MCF 10A (cell line): Measurements from ENCODE around the gene MRAS. TPM values are rescaled to one million over a fixed set of nuclear protein-coding genes. Genes with fewer than 3 reads are reported as not detected.

Source experiments
- BruUV-seq: library from RNA; stranded (reverse); fragments of 400-500 nt; replicated peaks from 2 replicates; lab custom pipeline; 2021; lab: Mats Ljungman, UMichigan
- CTCF ChIA-PET: fragments of 300-600 bp; sonication (Branson Sonifier 250); formaldehyde crosslinking; extraction: SDS; loops from one replicate; lab custom pipeline; 2021; ENCODE audit warnings: antibody characterized with exemption, inconsistent platforms; lab: Yijun Ruan, JAX
- POLR2A ChIA-PET: fragments of 300-600, 350-650 bp; sonication (Branson Sonifier 250); formaldehyde crosslinking; extraction: SDS; loops from one replicate; lab custom pipeline; 2020; ENCODE audit warnings: antibody characterized with exemption, inconsistent platforms; lab: Yijun Ruan, JAX
- DNase-seq: peaks from one replicate; pipeline ENCODE4 v3.0.0-alpha.2; 2018; ENCODE audit not compliant: unreplicated experiment
- H3K27ac Mint-ChIP-seq: one replicate; pipeline ENCODE4 v1.8.0; 2022; ENCODE audit warnings: mild to moderate bottlenecking, low read depth, mixed read lengths; ENCODE audit not compliant: unreplicated experiment
- H3K27me3 Mint-ChIP-seq: one replicate; pipeline ENCODE4 v1.8.0; 2022; ENCODE audit warnings: mixed read lengths; ENCODE audit not compliant: insufficient read depth, unreplicated experiment
- H3K36me3 Mint-ChIP-seq: one replicate; pipeline ENCODE4 v1.8.0; 2022; ENCODE audit warnings: mild to moderate bottlenecking, moderate library complexity, mixed read lengths; ENCODE audit not compliant: insufficient read depth, unreplicated experiment
- H3K4me1 Mint-ChIP-seq: one replicate; pipeline ENCODE4 v1.8.0; 2022; ENCODE audit warnings: mixed read lengths; ENCODE audit not compliant: insufficient read depth, unreplicated experiment
- H3K4me3 Mint-ChIP-seq: one replicate; pipeline ENCODE4 v1.8.0; 2022; ENCODE audit warnings: mild to moderate bottlenecking, moderate library complexity, mixed read lengths; ENCODE audit not compliant: unreplicated experiment
- H3K9me3 Mint-ChIP-seq: one replicate; pipeline ENCODE4 v1.8.0; 2022; ENCODE audit warnings: mixed read lengths; ENCODE audit not compliant: unreplicated experiment
- CTCF ChIP-seq: fragments of 200-600 bp; IDR thresholded peaks from one replicate; pipeline ENCODE4 v1.8.0; 2022; ENCODE audit warnings: antibody characterized with exemption, mild to moderate bottlenecking; ENCODE audit not compliant: unreplicated experiment
- intact Hi-C: fragments of 100-400 bp; cut with micrococcal nuclease; formaldehyde crosslinking; loops from 2 replicates; pipeline ENCODE4 v1.14.1; 2022
- total RNA-seq: library from RNA; stranded (reverse); gene quantifications from 2 replicates; pipeline ENCODE4 v1.2.3, GENCODE V29; 2022

The MRAS gene
- total RNA-seq, 1 experiment from 2014 or later = 5.2 TPM

- POLR2A ChIA-PET = interaction anchor here (0.6 to 1.5 kb wide), 5 partner anchors 8 to 1272 kb away, joined by 3 to 4 read pairs (median 3); no protein-coding TSS in a partner anchor
- intact Hi-C loops = no loop called here
- peaks cover 5% of the 10 kb centered on the region for H3K4me1 Mint-ChIP-seq
- no peaks in the 10 kb centered on the region for H3K36me3 Mint-ChIP-seq
- no peaks in the 10 kb centered on the region for H3K27me3 Mint-ChIP-seq
- no peaks in the 10 kb centered on the region for H3K9me3 Mint-ChIP-seq
- DNase-seq = no peak
- no peak overlapping the region for H3K4me3 Mint-ChIP-seq
- TF ChIP-seq CTCF = no peak
- BruUV-seq = no TSS peak
- no peak overlapping the region for H3K27ac Mint-ChIP-seq
- CTCF ChIA-PET = interaction anchor here (1.2 to 2.3 kb wide), 5 partner anchors 20 to 564 kb away, joined by 3 to 12 read pairs (median 6); partner anchors contain the start of gene NME9
Measured at GRCh38 chr3:138351151-138351550, 2.8 kb downstream of the MRAS start.

- Mint-ChIP-seq H3K27ac (no peak overlapping the region), H3K36me3 (no peaks in the 10 kb centered on the region), H3K4me3 (no peak overlapping the region), H3K27me3 (no peaks in the 10 kb centered on the region), H3K4me1 (peaks cover 4% of the 10 kb centered on the region), H3K9me3 (no peaks in the 10 kb centered on the region)
- intact Hi-C loops = no loop called here
- POLR2A ChIA-PET = interaction anchor here (1.2 to 1.5 kb wide), 2 partner anchors 18 to 29 kb away, joined by 3 to 4 read pairs; no protein-coding TSS in a partner anchor
- no peak for DNase-seq
- no peak for TF ChIP-seq CTCF
- CTCF ChIA-PET = interaction anchor here (1.2 to 2.3 kb wide), 2 partner anchors 21 to 563 kb away, joined by 3 to 10 read pairs; partner anchors contain the start of gene NME9
- BruUV-seq = no TSS peak
Measured at GRCh38 chr3:138351916-138352550, 3.7 kb downstream of the MRAS start.

DNA sequence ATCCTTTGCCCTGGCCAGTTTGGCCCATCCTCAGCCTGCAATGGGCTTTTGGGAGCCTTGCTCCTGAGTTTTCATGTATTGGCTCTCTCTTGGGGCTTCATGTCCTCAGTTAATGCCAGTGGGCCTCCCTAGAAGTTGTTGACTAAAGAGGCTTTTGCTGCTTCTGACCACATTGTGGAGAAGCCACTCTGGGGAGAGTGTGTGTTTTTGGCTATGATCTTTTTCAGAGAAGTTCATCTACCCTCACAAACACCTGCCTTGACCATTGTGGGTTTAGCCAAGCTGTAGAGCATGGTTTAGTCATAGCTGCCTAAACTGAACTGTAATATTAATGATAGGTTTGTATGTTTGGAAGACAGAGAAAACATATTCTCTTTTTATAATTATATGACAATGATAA lies 6.0 kb downstream of the MRAS start:
- POLR2A ChIA-PET = interaction anchor here (0.7 kb wide), 1 partner anchor 384 kb away, joined by 3 read pairs; no protein-coding TSS in a partner anchor
- Mint-ChIP-seq H3K27ac (no peak overlapping the region), H3K36me3 (no peaks in the 10 kb centered on the region), H3K27me3 (no peaks in the 10 kb centered on the region), H3K4me3 (no peak overlapping the region), H3K9me3 (no peaks in the 10 kb centered on the region), H3K4me1 (no peaks in the 10 kb centered on the region)
- intact Hi-C loops = no loop called here
- CTCF ChIA-PET = interaction anchor here (1.0 kb wide), 1 partner anchor 63 kb away, joined by 5 read pairs; no protein-coding TSS in a partner anchor
- no TSS peak for BruUV-seq
- TF ChIP-seq CTCF = no peak
- no peak for DNase-seq

DNA sequence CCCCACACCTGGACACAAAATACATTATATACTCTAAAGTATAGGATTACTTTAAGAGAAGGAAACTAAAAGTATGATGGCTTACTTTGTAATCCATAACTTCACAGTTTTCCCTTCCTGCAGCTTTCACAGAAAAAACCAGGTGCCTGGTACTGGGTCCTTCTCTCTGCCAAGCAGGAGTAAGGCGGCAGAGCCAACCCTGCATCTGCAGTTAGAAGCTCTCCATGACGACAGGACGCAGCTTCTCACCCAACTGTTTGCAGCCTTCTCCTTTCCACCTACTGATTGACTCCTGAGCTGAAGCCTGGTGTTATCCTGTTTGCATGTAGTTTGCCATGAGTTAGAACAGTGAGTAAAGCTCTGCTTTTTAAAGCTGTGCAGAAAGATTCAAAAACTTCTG lies 6.7 kb downstream of the MRAS start:
- H3K36me3 Mint-ChIP-seq = no peaks in the 10 kb centered on the region
- no TSS peak for BruUV-seq
- intact Hi-C loops = no loop called here
- H3K27me3 Mint-ChIP-seq = no peaks in the 10 kb centered on the region
- CTCF ChIA-PET = interaction anchor here (0.8 to 1.6 kb wide), 3 partner anchors 22 to 62 kb away, joined by 3 to 5 read pairs (median 4); no protein-coding TSS in a partner anchor
- DNase-seq = no peak
- no peak for TF ChIP-seq CTCF
- no peak overlapping the region for H3K27ac Mint-ChIP-seq
- H3K4me1 Mint-ChIP-seq = no peaks in the 10 kb centered on the region
- no peaks in the 10 kb centered on the region for H3K9me3 Mint-ChIP-seq
- POLR2A ChIA-PET = interaction anchor here (0.6 to 0.7 kb wide), 2 partner anchors 141 to 385 kb away, joined by 3 read pairs; no protein-coding TSS in a partner anchor
- no peak overlapping the region for H3K4me3 Mint-ChIP-seq
